ENCODE data around the gene RBMX.
A peak's percentile ranks its signal among the peaks of the same experiment; 100 is the strongest.

Gene RBMX

DNA sequence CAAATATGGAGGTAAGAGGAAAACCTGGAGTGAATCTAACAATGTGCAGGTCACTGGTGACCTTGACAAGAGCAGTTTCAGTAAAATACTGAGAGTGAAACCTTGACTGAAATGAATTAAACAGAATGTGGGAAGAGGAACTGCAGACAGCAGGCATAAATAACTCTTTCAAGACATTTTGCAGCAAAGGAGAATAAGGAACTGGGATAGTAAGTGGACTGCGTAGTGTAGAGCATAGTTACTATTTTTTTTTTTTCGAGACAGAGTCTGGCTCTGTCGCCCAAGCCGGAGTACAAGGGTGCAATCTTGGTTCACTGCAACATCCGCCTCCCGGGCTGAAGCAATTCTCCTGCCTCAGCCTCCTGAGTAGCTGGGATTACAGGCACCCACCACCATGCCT is 24.0 kb downstream of the RBMX start:
- peaks cover 43 to 48% of the 10 kb centered on the region in 2 experiments for H3K36me3 ChIP-seq (ENCODE audit: control insufficient read depth in 2 of 2, insufficient read depth in 1 of 2, low read length in 2 of 2)
- TF ChIP-seq ZNF214 (tag by site-specific recombination; IDR thresholded peaks at IDR 0.05; ENCODE audit: borderline replicate concordance) (no peak), MYNN (tag by site-specific recombination; IDR thresholded peaks at IDR 0.05; ENCODE audit: borderline replicate concordance) (no peak), ZNF280C (tag by site-specific recombination; IDR thresholded peaks at IDR 0.05) (no peak), ZNF791 (tag by site-specific recombination; IDR thresholded peaks at IDR 0.05) (no peak), ZEB2 (tag by site-specific recombination; IDR thresholded peaks at IDR 0.05) (no peak), EGR2 (tag by site-specific recombination; IDR thresholded peaks at IDR 0.05; ENCODE audit: low read depth) (no peak), ZNF600 (tag by site-specific recombination; IDR thresholded peaks at IDR 0.05) (no peak), SP2 (tag by site-specific recombination; IDR thresholded peaks at IDR 0.05) (no peak), REPIN1 (tag by site-specific recombination; IDR thresholded peaks at IDR 0.05; ENCODE audit: low read depth) (no peak), MEIS1 (CRISPR knock-in tag; IDR thresholded peaks at IDR 0.05; ENCODE audit: borderline replicate concordance) (no peak), ZNF202 (tag by site-specific recombination; IDR thresholded peaks at IDR 0.05; ENCODE audit: borderline replicate concordance) (no peak), ZNF621 (tag by site-specific recombination; IDR thresholded peaks at IDR 0.05) (no peak), ZNF670 (tag by site-specific recombination; IDR thresholded peaks at IDR 0.05; ENCODE audit: low read depth) (no peak), ZNF404 (tag by site-specific recombination; IDR thresholded peaks at IDR 0.05) (no peak), ZNF184 (tag by site-specific recombination; IDR thresholded peaks at IDR 0.05) (no peak), ZNF548 (tag by site-specific recombination; IDR thresholded peaks at IDR 0.05) (no peak), ZNF292 (tag by site-specific recombination; IDR thresholded peaks at IDR 0.05; ENCODE audit: borderline replicate concordance, low read depth) (no peak)
- TF ChIP-seq, protein P1, sequence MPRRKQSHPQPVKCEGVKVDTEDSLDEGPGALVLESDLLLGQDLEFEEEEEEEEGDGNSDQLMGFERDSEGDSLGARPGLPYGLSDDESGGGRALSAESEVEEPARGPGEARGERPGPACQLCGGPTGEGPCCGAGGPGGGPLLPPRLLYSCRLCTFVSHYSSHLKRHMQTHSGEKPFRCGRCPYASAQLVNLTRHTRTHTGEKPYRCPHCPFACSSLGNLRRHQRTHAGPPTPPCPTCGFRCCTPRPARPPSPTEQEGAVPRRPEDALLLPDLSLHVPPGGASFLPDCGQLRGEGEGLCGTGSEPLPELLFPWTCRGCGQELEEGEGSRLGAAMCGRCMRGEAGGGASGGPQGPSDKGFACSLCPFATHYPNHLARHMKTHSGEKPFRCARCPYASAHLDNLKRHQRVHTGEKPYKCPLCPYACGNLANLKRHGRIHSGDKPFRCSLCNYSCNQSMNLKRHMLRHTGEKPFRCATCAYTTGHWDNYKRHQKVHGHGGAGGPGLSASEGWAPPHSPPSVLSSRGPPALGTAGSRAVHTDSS (tag by site-specific recombination; IDR thresholded peaks at IDR 0.05), result no peak
- TF ChIP-seq, protein P2, sequence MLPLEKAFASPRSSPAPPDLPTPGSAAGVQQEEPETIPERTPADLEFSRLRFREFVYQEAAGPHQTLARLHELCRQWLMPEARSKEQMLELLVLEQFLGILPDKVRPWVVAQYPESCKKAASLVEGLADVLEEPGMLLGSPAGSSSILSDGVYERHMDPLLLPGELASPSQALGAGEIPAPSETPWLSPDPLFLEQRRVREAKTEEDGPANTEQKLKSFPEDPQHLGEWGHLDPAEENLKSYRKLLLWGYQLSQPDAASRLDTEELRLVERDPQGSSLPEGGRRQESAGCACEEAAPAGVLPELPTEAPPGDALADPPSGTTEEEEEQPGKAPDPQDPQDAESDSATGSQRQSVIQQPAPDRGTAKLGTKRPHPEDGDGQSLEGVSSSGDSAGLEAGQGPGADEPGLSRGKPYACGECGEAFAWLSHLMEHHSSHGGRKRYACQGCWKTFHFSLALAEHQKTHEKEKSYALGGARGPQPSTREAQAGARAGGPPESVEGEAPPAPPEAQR (tag by site-specific recombination; IDR thresholded peaks at IDR 0.05), result no peak
- H3K4me3 ChIP-seq (ENCODE audit: low read depth, low read length), result no peak overlapping the region
- ChIA-PET POLR2A (no interaction called here), CTCF (no interaction called here)
- no peak overlapping the region for H3K27ac ChIP-seq (ENCODE audit: extremely low read depth, low read depth, low read length)
- no peaks in the 10 kb centered on the region for H3K4me1 ChIP-seq (ENCODE audit: control insufficient read depth, insufficient read depth, low read length)
- H3K9me3 ChIP-seq (ENCODE audit: control insufficient read depth, insufficient read depth, low read depth, low read length), result no peaks in the 10 kb centered on the region; the same call in 1 of the 2 replicates

- no peak overlapping the region for H3K27ac ChIP-seq (ENCODE audit: extremely low read depth, low read depth, low read length)
- TF ChIP-seq ZBTB21 (tag by site-specific recombination; IDR thresholded peaks at IDR 0.05), result no peak
- TF ChIP-seq ZNF529 (tag by site-specific recombination; IDR thresholded peaks at IDR 0.05; ENCODE audit: insufficient replicate concordance), result no peak
- 0 out of 2 replicates have a peak, but pooled peaks have one; percentile 31 for TF ChIP-seq ZNF362 (tag by site-specific recombination; IDR thresholded peaks at IDR 0.05)
- H3K36me3 ChIP-seq (ENCODE audit: control insufficient read depth in 2 of 2, insufficient read depth in 1 of 2, low read length in 2 of 2), result peaks cover 40 to 44% of the 10 kb centered on the region in 2 experiments
- ChIA-PET POLR2A (no interaction called here), CTCF (no interaction called here)
- H3K9me3 ChIP-seq (ENCODE audit: control insufficient read depth, insufficient read depth, low read depth, low read length), result no peaks in the 10 kb centered on the region; the same call in 1 of the 2 replicates
- no peak overlapping the region for H3K4me3 ChIP-seq (ENCODE audit: low read depth, low read length)
- no peaks in the 10 kb centered on the region for H3K4me1 ChIP-seq (ENCODE audit: control insufficient read depth, insufficient read depth, low read length)
These were observed 24.5 kb downstream of the RBMX start for GRCh38 chrX:136856050-136856449.
